Measurements from ENCODE around the gene GAS7. TPM values are rescaled to one million over a fixed set of nuclear protein-coding genes. Genes with fewer than 3 reads are reported as not detected.

Gene GAS7
- total RNA-seq, 5 donors from 2014 or later (not counting 1 experiment from before 2014, with no cell fraction given): 0.93 to 10.5 (median 3.8) TPM

DNA sequence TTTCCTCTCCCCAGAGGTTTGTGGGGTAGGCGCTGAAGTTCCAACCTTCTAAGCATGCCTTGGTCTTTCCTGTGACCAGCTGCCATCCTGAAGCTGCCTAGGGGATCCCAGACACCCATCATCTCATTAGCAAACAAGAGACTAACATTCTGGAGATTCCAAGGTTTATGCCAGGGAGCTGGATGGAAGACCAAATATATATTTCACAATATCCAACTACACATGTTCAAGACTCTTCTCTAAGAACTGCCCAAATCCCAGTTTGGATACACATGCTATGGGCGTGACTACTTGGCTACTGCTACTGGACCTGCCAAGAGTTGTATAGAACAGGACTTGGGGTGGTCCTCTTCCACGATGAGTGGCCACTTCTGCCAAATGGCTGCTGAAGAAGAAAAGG is 200.3 kb downstream of the GAS7 start:
- H3K9me3 ChIP-seq: no peaks in the 10 kb centered on the region
- no peaks in the 10 kb centered on the region for H3K27me3 Mint-ChIP-seq
- DNase-seq (no peak), ATAC-seq (replicated peaks in 1 of 4) (no peak)
- H3K4me3 ChIP-seq (ENCODE audit: control insufficient read depth in 1 of 2, extremely low read depth in 1 of 2, low read length in 1 of 2): no peak overlapping the region
- H3K27ac ChIP-seq (ENCODE audit: low read length): no peak overlapping the region
- H3K4me1 Mint-ChIP-seq: no peaks in the 10 kb centered on the region
- H3K9me3 Mint-ChIP-seq: no peaks in the 10 kb centered on the region
- no peak overlapping the region for H3K4me3 Mint-ChIP-seq
- no peaks in the 10 kb centered on the region for H3K36me3 Mint-ChIP-seq
- CTCF ChIA-PET: no interaction called here
- H3K27me3 ChIP-seq (replicated peaks in 1 of 2; ENCODE audit: control insufficient read depth in 2 of 2, extremely low read depth in 1 of 2, insufficient read depth in 2 of 2, low read length in 1 of 2): peaks cover 0 to 4% of the 10 kb centered on the region in 2 experiments
- POLR2A ChIA-PET: no interaction called here
- 88% methylated on average over 2 of the region's 3 CpGs for WGBS (ENCODE audit: insufficient coverage)
- H3K27ac Mint-ChIP-seq: no peak overlapping the region
- no peaks in the 10 kb centered on the region for H3K36me3 ChIP-seq (ENCODE audit: control insufficient read depth in 2 of 2, extremely low read depth in 1 of 2, insufficient read depth in 1 of 2, low read length in 1 of 2)
- H3K4me1 ChIP-seq (ENCODE audit: control insufficient read depth in 1 of 2, extremely low read depth in 1 of 2, insufficient read depth in 2 of 2, low read length in 2 of 2): no peaks in the 10 kb centered on the region

- no peaks in the 10 kb centered on the region for H3K36me3 ChIP-seq (ENCODE audit: control insufficient read depth in 2 of 2, extremely low read depth in 1 of 2, insufficient read depth in 1 of 2, low read length in 1 of 2)
- ATAC-seq (replicated peaks in 1 of 4) (no peak), DNase-seq (no peak)
- no peaks in the 10 kb centered on the region for H3K4me1 Mint-ChIP-seq
- no peak overlapping the region for H3K27ac Mint-ChIP-seq
- H3K4me1 ChIP-seq (ENCODE audit: control insufficient read depth in 1 of 2, extremely low read depth in 1 of 2, insufficient read depth in 2 of 2, low read length in 2 of 2): no peaks in the 10 kb centered on the region
- no peaks in the 10 kb centered on the region for H3K9me3 ChIP-seq
- H3K27me3 ChIP-seq (replicated peaks in 1 of 2; ENCODE audit: control insufficient read depth in 2 of 2, extremely low read depth in 1 of 2, insufficient read depth in 2 of 2, low read length in 1 of 2): no peaks in the 10 kb centered on the region
- ChIA-PET POLR2A (no interaction called here), CTCF (no interaction called here)
- WGBS (ENCODE audit: insufficient coverage): 100% methylated on average over 3 of the region's 4 CpGs
- H3K36me3 Mint-ChIP-seq: no peaks in the 10 kb centered on the region
- H3K9me3 Mint-ChIP-seq: peaks cover 0 to 3% (median 3%) of the 10 kb centered on the region in 3 donors
- no peak overlapping the region for H3K4me3 ChIP-seq (ENCODE audit: control insufficient read depth in 1 of 2, extremely low read depth in 1 of 2, low read length in 1 of 2)
- H3K4me3 Mint-ChIP-seq: no peak overlapping the region
- no peak overlapping the region for H3K27ac ChIP-seq (ENCODE audit: low read length)
- no peaks in the 10 kb centered on the region for H3K27me3 Mint-ChIP-seq
Measured at GRCh38 chr17:9994761-9995160, 203.6 kb downstream of the GAS7 start.

DNA sequence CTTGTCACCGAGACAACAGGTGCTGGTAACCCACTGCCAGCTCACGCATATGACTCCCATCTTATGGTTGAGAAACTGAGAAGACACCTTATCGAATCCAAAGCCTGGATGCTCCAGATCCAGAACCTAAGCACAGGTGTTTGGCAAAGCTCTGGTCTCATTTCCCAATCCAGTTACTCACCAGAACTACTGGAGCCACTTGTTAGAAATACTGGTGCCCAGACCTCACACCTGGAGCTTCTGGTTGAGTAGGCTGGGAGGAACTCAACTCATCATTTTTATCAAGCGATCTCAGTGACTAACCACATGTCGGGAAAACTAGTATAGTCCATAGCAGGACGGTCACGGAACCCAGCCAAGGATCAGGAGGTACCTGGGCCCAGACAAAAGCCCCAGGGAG is 206.6 kb downstream of the GAS7 start:
- ATAC-seq (replicated peaks in 1 of 4) (no peak), DNase-seq (no peak)
- ChIA-PET POLR2A (no interaction called here), CTCF (no interaction called here)
- no peak overlapping the region for H3K27ac Mint-ChIP-seq
- H3K36me3 Mint-ChIP-seq: no peaks in the 10 kb centered on the region
- Histone ChIP-seq H3K27ac (ENCODE audit: low read length) (no peak overlapping the region), H3K36me3 (ENCODE audit: control insufficient read depth in 2 of 2, extremely low read depth in 1 of 2, insufficient read depth in 1 of 2, low read length in 1 of 2) (no peaks in the 10 kb centered on the region), H3K9me3 (no peaks in the 10 kb centered on the region), H3K27me3 (replicated peaks in 1 of 2; ENCODE audit: control insufficient read depth in 2 of 2, extremely low read depth in 1 of 2, insufficient read depth in 2 of 2, low read length in 1 of 2) (no peaks in the 10 kb centered on the region), H3K4me3 (ENCODE audit: control insufficient read depth in 1 of 2, extremely low read depth in 1 of 2, low read length in 1 of 2) (no peak overlapping the region), H3K4me1 (ENCODE audit: control insufficient read depth in 1 of 2, extremely low read depth in 1 of 2, insufficient read depth in 2 of 2, low read length in 2 of 2) (no peaks in the 10 kb centered on the region)
- H3K4me1 Mint-ChIP-seq: no peaks in the 10 kb centered on the region
- WGBS (ENCODE audit: insufficient coverage): 96% methylated on average over 4 of the region's 7 CpGs
- H3K9me3 Mint-ChIP-seq: peaks cover 0 to 8% (median 3%) of the 10 kb centered on the region in 3 donors
- no peak overlapping the region for H3K4me3 Mint-ChIP-seq
- no peaks in the 10 kb centered on the region for H3K27me3 Mint-ChIP-seq

GRCh38 chr17:9991351-9991750 is 207.1 kb downstream of the GAS7 start:
- Histone ChIP-seq H3K27ac (ENCODE audit: low read length) (no peak overlapping the region), H3K9me3 (no peaks in the 10 kb centered on the region), H3K4me3 (ENCODE audit: control insufficient read depth in 1 of 2, extremely low read depth in 1 of 2, low read length in 1 of 2) (no peak overlapping the region), H3K4me1 (ENCODE audit: control insufficient read depth in 1 of 2, extremely low read depth in 1 of 2, insufficient read depth in 2 of 2, low read length in 2 of 2) (no peaks in the 10 kb centered on the region), H3K27me3 (replicated peaks in 1 of 2; ENCODE audit: control insufficient read depth in 2 of 2, extremely low read depth in 1 of 2, insufficient read depth in 2 of 2, low read length in 1 of 2) (no peaks in the 10 kb centered on the region), H3K36me3 (ENCODE audit: control insufficient read depth in 2 of 2, extremely low read depth in 1 of 2, insufficient read depth in 1 of 2, low read length in 1 of 2) (no peaks in the 10 kb centered on the region)
- no peaks in the 10 kb centered on the region for H3K4me1 Mint-ChIP-seq
- ChIA-PET POLR2A (no interaction called here), CTCF (no interaction called here)
- DNase-seq: no peak
- peaks cover 0 to 8% (median 3%) of the 10 kb centered on the region in 3 donors for H3K9me3 Mint-ChIP-seq
- H3K27me3 Mint-ChIP-seq: no peaks in the 10 kb centered on the region
- 90% methylated on average over 2 of the region's 7 CpGs for WGBS (ENCODE audit: insufficient coverage)
- ATAC-seq (replicated peaks in 1 of 4): no peak
- no peaks in the 10 kb centered on the region for H3K36me3 Mint-ChIP-seq
- no peak overlapping the region for H3K4me3 Mint-ChIP-seq
- H3K27ac Mint-ChIP-seq: no peak overlapping the region

GRCh38 chr17:9987779-9988585 is 210.4 kb downstream of the GAS7 start:
- Mint-ChIP-seq H3K36me3 (no peaks in the 10 kb centered on the region), H3K4me3 (no peak overlapping the region), H3K9me3 (peaks cover 0 to 8% (median 3%) of the 10 kb centered on the region in 3 donors), H3K4me1 (peaks cover 0 to 2% (median 0%) of the 10 kb centered on the region in 3 donors), H3K27me3 (no peaks in the 10 kb centered on the region), H3K27ac (no peak overlapping the region)
- Histone ChIP-seq H3K9me3 (no peaks in the 10 kb centered on the region), H3K4me1 (ENCODE audit: control insufficient read depth in 1 of 2, extremely low read depth in 1 of 2, insufficient read depth in 2 of 2, low read length in 2 of 2) (no peaks in the 10 kb centered on the region), H3K36me3 (ENCODE audit: control insufficient read depth in 2 of 2, extremely low read depth in 1 of 2, insufficient read depth in 1 of 2, low read length in 1 of 2) (no peaks in the 10 kb centered on the region), H3K27me3 (replicated peaks in 1 of 2; ENCODE audit: control insufficient read depth in 2 of 2, extremely low read depth in 1 of 2, insufficient read depth in 2 of 2, low read length in 1 of 2) (no peaks in the 10 kb centered on the region), H3K4me3 (ENCODE audit: control insufficient read depth in 1 of 2, extremely low read depth in 1 of 2, low read length in 1 of 2) (no peak overlapping the region), H3K27ac (ENCODE audit: low read length) (no peak overlapping the region)
- ChIA-PET POLR2A (no interaction called here), CTCF (interaction anchor here (0.6 to 1.1 kb wide), 2 partner anchors 239 to 663 kb away, joined by 3 to 8 read pairs; no protein-coding TSS in a partner anchor)
- ATAC-seq (replicated peaks in 1 of 4): no peak
- 53% methylated on average over 6 of the region's 7 CpGs for WGBS (ENCODE audit: insufficient coverage)
- peak in 21 of 35 experiments; percentile 2 to 58 (median 10) for DNase-seq

DNA sequence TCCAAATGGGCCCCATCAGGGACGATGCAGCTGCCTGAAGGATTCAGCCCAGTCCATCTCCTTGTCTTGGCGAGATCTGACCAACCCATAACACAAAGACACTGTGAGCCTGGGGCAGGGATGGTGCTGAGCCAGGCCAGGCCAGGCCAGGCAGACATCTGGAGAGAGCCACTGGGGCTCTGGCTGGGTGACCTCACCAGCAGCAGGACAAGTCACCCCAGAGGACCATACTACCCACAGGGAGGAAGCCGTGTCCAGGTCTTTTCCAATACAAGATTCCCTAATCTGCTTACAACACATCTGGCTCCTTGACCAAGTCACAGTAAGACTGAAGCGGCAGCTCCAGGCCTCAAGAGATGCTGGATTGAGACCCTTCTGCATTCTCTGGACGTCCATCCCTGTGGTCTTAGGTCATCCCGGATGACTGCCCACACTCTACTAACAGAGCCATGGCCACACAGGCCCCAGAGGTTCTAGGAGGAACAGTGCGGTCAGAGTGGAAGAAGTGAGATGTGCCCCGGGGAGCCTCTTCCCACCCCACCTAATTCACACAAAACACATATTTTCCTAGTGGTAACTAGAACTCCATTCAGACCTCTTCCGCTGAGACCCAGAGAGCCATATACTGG is 211.5 kb downstream of the GAS7 start:
- Histone ChIP-seq H3K27ac (ENCODE audit: low read length) (no peak overlapping the region), H3K9me3 (no peaks in the 10 kb centered on the region), H3K27me3 (replicated peaks in 1 of 2; ENCODE audit: control insufficient read depth in 2 of 2, extremely low read depth in 1 of 2, insufficient read depth in 2 of 2, low read length in 1 of 2) (no peaks in the 10 kb centered on the region), H3K4me1 (ENCODE audit: control insufficient read depth in 1 of 2, extremely low read depth in 1 of 2, insufficient read depth in 2 of 2, low read length in 2 of 2) (peaks cover 0 to under 1% of the 10 kb centered on the region in 2 experiments), H3K36me3 (ENCODE audit: control insufficient read depth in 2 of 2, extremely low read depth in 1 of 2, insufficient read depth in 1 of 2, low read length in 1 of 2) (no peaks in the 10 kb centered on the region), H3K4me3 (ENCODE audit: control insufficient read depth in 1 of 2, extremely low read depth in 1 of 2, low read length in 1 of 2) (no peak overlapping the region)
- 85% methylated on average over 4 of the region's 9 CpGs for WGBS (ENCODE audit: insufficient coverage)
- H3K4me3 Mint-ChIP-seq: no peak overlapping the region
- POLR2A ChIA-PET: no interaction called here
- H3K36me3 Mint-ChIP-seq: no peaks in the 10 kb centered on the region
- no peak for ATAC-seq (replicated peaks in 1 of 4)
- CTCF ChIA-PET: interaction anchor here in 1 of 2 donors (1.1 kb wide), 1 partner anchor 240 kb away, joined by 3 read pairs; no protein-coding TSS in a partner anchor
- no peaks in the 10 kb centered on the region for H3K27me3 Mint-ChIP-seq
- peaks cover 0 to 5% (median 0%) of the 10 kb centered on the region in 3 donors for H3K9me3 Mint-ChIP-seq
- no peak overlapping the region for H3K27ac Mint-ChIP-seq
- DNase-seq: no peak
- peaks cover 0 to 2% (median 0%) of the 10 kb centered on the region in 3 donors for H3K4me1 Mint-ChIP-seq
